ENCODE results near the gene LARP4B. TPM values are rescaled to one million over a fixed set of nuclear protein-coding genes. Genes with fewer than 3 reads are reported as not detected.

LARP4B gene
- total and polyA plus RNA-seq, 2 donors from 2014 or later: 12.9 to 96.6 TPM

- no peaks in the 10 kb centered on the region for H3K36me3 ChIP-seq (ENCODE audit: control insufficient read depth in 2 of 3, insufficient read depth in 3 of 3, low read length in 3 of 3)
- H3K4me3 ChIP-seq (ENCODE audit: low read length in 3 of 3): no peak overlapping the region
- no peak for DNase-seq
- no peak for TF ChIP-seq CTCF (IDR thresholded peaks at IDR 0.05; ENCODE audit: borderline replicate concordance, extremely low read depth, insufficient read depth)
- H3K27me3 ChIP-seq (ENCODE audit: control insufficient read depth, insufficient read depth, low read length): no peaks in the 10 kb centered on the region
- no peak for FAIRE-seq
- intact Hi-C loops (cut with DNase I): no loop called here
- no peak overlapping the region for H3K9ac ChIP-seq (ENCODE audit: low read length in 3 of 3)
- no peak overlapping the region for H3K27ac ChIP-seq (ENCODE audit: low read depth in 2 of 2, low read length in 2 of 2)
- H3K9me3 ChIP-seq (ENCODE audit: control insufficient read depth in 2 of 3, insufficient read depth in 1 of 3, low read length in 3 of 3): no peaks in the 10 kb centered on the region
- no peaks in the 10 kb centered on the region for H3K4me1 ChIP-seq (ENCODE audit: control insufficient read depth in 2 of 3, insufficient read depth in 2 of 3, low read depth in 1 of 3, low read length in 3 of 3)
Measured at GRCh38 chr10:964321-964987, 32.9 kb upstream of the LARP4B start.

- FAIRE-seq: no peak
- intact Hi-C loops (cut with DNase I): no loop called here
- TF ChIP-seq CTCF (IDR thresholded peaks at IDR 0.05; ENCODE audit: borderline replicate concordance, extremely low read depth, insufficient read depth): no peak
Measured at GRCh38 chr10:963655-964054, 32.1 kb upstream of the LARP4B start.

GRCh38 chr10:963186-963585 is 31.7 kb upstream of the LARP4B start:
- no peak for FAIRE-seq

More at GRCh38 chr10:963655-964054, 32.1 kb upstream of the LARP4B start:
- no peaks in the 10 kb centered on the region for H3K27me3 ChIP-seq (ENCODE audit: control insufficient read depth, insufficient read depth, low read length)
- H3K4me3 ChIP-seq (ENCODE audit: low read length in 3 of 3): no peak overlapping the region
- H3K4me1 ChIP-seq (ENCODE audit: control insufficient read depth in 2 of 3, insufficient read depth in 2 of 3, low read depth in 1 of 3, low read length in 3 of 3): no peaks in the 10 kb centered on the region
- no peaks in the 10 kb centered on the region for H3K36me3 ChIP-seq (ENCODE audit: control insufficient read depth in 2 of 3, insufficient read depth in 3 of 3, low read length in 3 of 3)
- no peak for DNase-seq
- no peak overlapping the region for H3K27ac ChIP-seq (ENCODE audit: low read depth in 2 of 2, low read length in 2 of 2)
- H3K9ac ChIP-seq (ENCODE audit: low read length in 3 of 3): no peak overlapping the region
- H3K9me3 ChIP-seq (ENCODE audit: control insufficient read depth in 2 of 3, insufficient read depth in 1 of 3, low read length in 3 of 3): no peaks in the 10 kb centered on the region

More at GRCh38 chr10:963186-963585, 31.7 kb upstream of the LARP4B start:
- H3K4me1 ChIP-seq (ENCODE audit: control insufficient read depth in 2 of 3, insufficient read depth in 2 of 3, low read depth in 1 of 3, low read length in 3 of 3): no peaks in the 10 kb centered on the region
- no peak for TF ChIP-seq CTCF (IDR thresholded peaks at IDR 0.05; ENCODE audit: borderline replicate concordance, extremely low read depth, insufficient read depth)
- DNase-seq: no peak
- no peaks in the 10 kb centered on the region for H3K36me3 ChIP-seq (ENCODE audit: control insufficient read depth in 2 of 3, insufficient read depth in 3 of 3, low read length in 3 of 3)
- H3K9me3 ChIP-seq (ENCODE audit: control insufficient read depth in 2 of 3, insufficient read depth in 1 of 3, low read length in 3 of 3): no peaks in the 10 kb centered on the region
- no peak overlapping the region for H3K27ac ChIP-seq (ENCODE audit: low read depth in 2 of 2, low read length in 2 of 2)
- H3K27me3 ChIP-seq (ENCODE audit: control insufficient read depth, insufficient read depth, low read length): no peaks in the 10 kb centered on the region
- no peak overlapping the region for H3K9ac ChIP-seq (ENCODE audit: low read length in 3 of 3)
- intact Hi-C loops (cut with DNase I): no loop called here
- H3K4me3 ChIP-seq (ENCODE audit: low read length in 3 of 3): no peak overlapping the region

Measured in kidney (tissue), 14 donors.